Keratinocyte (primary cell): ENCODE results near the gene FAM20C. TPM values are rescaled to one million over a fixed set of nuclear protein-coding genes. Genes with fewer than 3 reads are reported as not detected.
A peak's percentile ranks its signal among the peaks of the same experiment; 100 is the strongest.

Experiments used
- DNase-seq: peaks from one replicate; pipeline ENCODE4 v3.0.0-alpha.2; 2011; ENCODE audit warnings: low read depth, missing footprints, low spot score
- FAIRE-seq: peaks from 2 replicates; lab custom pipeline; 2011; peaks lifted over from hg19 to GRCh38; lab: Jason Lieb, UNC
- H2AFZ ChIP-seq: 2 replicates; pipeline ENCODE4 v1.6.0; 2012; ENCODE audit warnings: low read length, control low read depth, inconsistent platforms; ENCODE audit not compliant: control insufficient read depth
- H3K27ac ChIP-seq: 2 replicates; pipeline ENCODE4 v1.5.1; 2011; ENCODE audit warnings: low read length; ENCODE audit not compliant: control insufficient read depth, insufficient read depth
- H3K27me3 ChIP-seq: 3 replicates; pipeline ENCODE4 v1.6.0; 2011; ENCODE audit warnings: low read length; ENCODE audit not compliant: control insufficient read depth, insufficient read depth; ENCODE audit errors: extremely low read depth
- H3K36me3 ChIP-seq, 2 experiments: 2 replicates in 1 of 2; 3 replicates in 1 of 2; pipeline ENCODE4 v1.5.1; 2011; ENCODE audit warnings: low read length in 2 of 2, mild to moderate bottlenecking in 1 of 2; ENCODE audit not compliant: control insufficient read depth in 2 of 2, insufficient read depth in 2 of 2; ENCODE audit errors: extremely low read depth in 1 of 2
- H3K4me1 ChIP-seq: 3 replicates; pipeline ENCODE4 v1.5.1; 2011; ENCODE audit warnings: low read length; ENCODE audit not compliant: control insufficient read depth, insufficient read depth; ENCODE audit errors: extremely low read depth
- H3K4me2 ChIP-seq: 3 replicates; pipeline ENCODE4 v1.6.0; 2011; ENCODE audit warnings: low read depth, low read length; ENCODE audit not compliant: control insufficient read depth, insufficient read depth; ENCODE audit errors: extremely low read depth
- H3K4me3 ChIP-seq, 3 experiments: fragments of 200-600 bp in 1 of 3; sonication (generic) in 1 of 3; 2 replicates in 2 of 3; 3 replicates in 1 of 3; pipeline ENCODE4 v1.5.1; 2011 to 2016; ENCODE audit warnings: low read length in 3 of 3, mild to moderate bottlenecking in 3 of 3, control low read depth in 2 of 3, inconsistent platforms in 1 of 3, low read depth in 1 of 3, mixed read lengths in 1 of 3, mixed run types in 1 of 3, moderate library complexity in 1 of 3; ENCODE audit not compliant: control insufficient read depth in 2 of 3, insufficient read depth in 2 of 3; ENCODE audit errors: extremely low read depth in 1 of 3
- H3K79me2 ChIP-seq: 2 replicates; pipeline ENCODE4 v1.6.0; 2012; ENCODE audit warnings: low read length; ENCODE audit not compliant: control insufficient read depth, insufficient read depth
- H3K9ac ChIP-seq: 3 replicates; pipeline ENCODE4 v1.6.0; 2011; ENCODE audit warnings: low read length; ENCODE audit not compliant: control insufficient read depth, insufficient read depth; ENCODE audit errors: extremely low read depth
- H3K9me1 ChIP-seq: 3 replicates; pipeline ENCODE4 v1.6.0; 2011; ENCODE audit warnings: low read length; ENCODE audit not compliant: control insufficient read depth, insufficient read depth; ENCODE audit errors: extremely low read depth
- H3K9me3 ChIP-seq: 2 replicates; pipeline ENCODE4 v1.5.1; 2012; ENCODE audit warnings: low read depth, low read length; ENCODE audit not compliant: control insufficient read depth
- H4K20me1 ChIP-seq: 3 replicates; pipeline ENCODE4 v1.6.0; 2011; ENCODE audit warnings: low read length; ENCODE audit not compliant: control insufficient read depth, insufficient read depth; ENCODE audit errors: extremely low read depth
- EZH2 ChIP-seq: IDR thresholded peaks from one replicate; pipeline ENCODE4 v1.6.1; 2012; ENCODE audit warnings: inconsistent platforms, mild to moderate bottlenecking, low read length, moderate library complexity
- dilution Hi-C: fragments of 300-500 bp; cut with MboI; formaldehyde crosslinking; loops from one replicate; pipeline ENCODE4 v1.7.0; 2020; ENCODE audit warnings: low sequenced_read_pairs; ENCODE audit not compliant: extremely low pct_ligation_motif_present
- polyA plus RNA-seq, 5 experiments: library from polyadenylated mRNA; depleted of rRNA in 3 of 5; stranded (reverse) in 3 of 5; stranded (forward) in 1 of 5; unstranded in 1 of 5; fragments of >200 nt; gene quantifications; 1 replicate in 1 of 5; 2 replicates in 3 of 5; 3 replicates in 1 of 5; pipeline versions ENCODE4 v1.2.1 to v1.2.3, GENCODE V29; 2011 to 2012; ENCODE audit warnings: missing spikeins in 2 of 5, low read depth in 1 of 5, low replicate concordance in 1 of 5
- TF ChIP-seq, protein P1 (sequence below), 3 experiments: IDR thresholded peaks in 1 of 3; conservative IDR thresholded peaks in 1 of 3; optimal IDR thresholded peaks in 1 of 3; 2 replicates in 2 of 3; 3 replicates in 1 of 3; pipeline versions ENCODE3 to v1.5.1; 2011; ENCODE audit warnings: low read length in 3 of 3, mild to moderate bottlenecking in 3 of 3, moderate library complexity in 2 of 3, control low read depth in 1 of 3, inconsistent platforms in 1 of 3; ENCODE audit not compliant: insufficient read depth in 2 of 3; ENCODE audit errors: extremely low read depth in 1 of 3

The FAM20C gene
- polyA plus RNA-seq, 1 donor (not counting 4 experiments of a cell fraction or from before 2014, with no cell fraction given): 3.8 TPM

DNA sequence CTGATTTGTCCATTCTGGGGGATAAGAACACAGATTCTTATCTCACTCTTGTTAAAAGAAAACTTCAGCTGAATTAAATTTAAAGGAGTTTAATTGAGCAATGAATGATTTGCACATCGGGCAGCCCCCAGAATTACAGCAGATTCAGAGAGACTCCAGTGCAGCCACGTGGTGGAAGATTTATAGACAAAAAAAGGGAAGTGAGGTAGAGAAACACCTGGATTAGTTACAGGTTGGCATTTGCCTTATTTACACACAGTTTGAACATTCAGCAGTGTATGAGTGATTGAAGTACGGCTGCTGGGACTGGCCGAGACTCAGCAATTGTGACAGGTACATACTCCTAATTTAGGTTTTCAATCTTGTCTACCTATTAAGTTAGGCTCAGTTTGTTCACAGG is 46.5 kb upstream of the FAM20C start:
- H3K4me2 ChIP-seq: no peak overlapping the region
- no peak overlapping the region for H2AFZ ChIP-seq
- no peaks in the 10 kb centered on the region for H3K9me3 ChIP-seq
- H3K9ac ChIP-seq: no peak overlapping the region
- H3K4me3 ChIP-seq: no peak overlapping the region
- H4K20me1 ChIP-seq: no peaks in the 10 kb centered on the region
- DNase-seq (no peak), FAIRE-seq (no peak)
- no peaks in the 10 kb centered on the region for H3K9me1 ChIP-seq
- no peak overlapping the region for H3K27ac ChIP-seq
- no peaks in the 10 kb centered on the region for H3K79me2 ChIP-seq
- TF ChIP-seq EZH2: no peak
- dilution Hi-C loops: no loop called here
- H3K4me1 ChIP-seq: peaks cover 11% of the 10 kb centered on the region
- peaks cover 2% of the 10 kb centered on the region for H3K27me3 ChIP-seq
- H3K36me3 ChIP-seq: no peaks in the 10 kb centered on the region

DNA sequence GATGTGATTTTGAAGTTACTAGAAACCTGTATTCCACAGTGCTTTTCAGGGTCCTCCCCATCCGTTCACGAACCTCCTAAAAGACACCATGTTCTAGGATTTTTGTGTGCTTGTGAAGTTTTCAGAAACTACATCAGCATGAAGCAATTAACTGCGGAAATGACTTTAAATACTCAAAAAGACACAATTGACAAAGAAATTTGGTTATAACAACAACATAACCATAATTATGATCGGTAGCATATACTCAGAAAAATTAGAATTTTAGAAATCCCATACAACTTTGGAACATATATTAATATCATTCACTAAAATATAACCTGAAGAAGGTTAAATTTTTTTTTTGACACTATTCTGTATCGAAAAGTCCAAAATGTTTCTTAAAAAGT is 43.8 kb upstream of the FAM20C start:
- H3K27me3 ChIP-seq: no peaks in the 10 kb centered on the region
- dilution Hi-C loops: no loop called here
- peaks cover 11% of the 10 kb centered on the region for H3K4me1 ChIP-seq
- DNase-seq (no peak), FAIRE-seq (no peak)
- TF ChIP-seq, protein P1, sequence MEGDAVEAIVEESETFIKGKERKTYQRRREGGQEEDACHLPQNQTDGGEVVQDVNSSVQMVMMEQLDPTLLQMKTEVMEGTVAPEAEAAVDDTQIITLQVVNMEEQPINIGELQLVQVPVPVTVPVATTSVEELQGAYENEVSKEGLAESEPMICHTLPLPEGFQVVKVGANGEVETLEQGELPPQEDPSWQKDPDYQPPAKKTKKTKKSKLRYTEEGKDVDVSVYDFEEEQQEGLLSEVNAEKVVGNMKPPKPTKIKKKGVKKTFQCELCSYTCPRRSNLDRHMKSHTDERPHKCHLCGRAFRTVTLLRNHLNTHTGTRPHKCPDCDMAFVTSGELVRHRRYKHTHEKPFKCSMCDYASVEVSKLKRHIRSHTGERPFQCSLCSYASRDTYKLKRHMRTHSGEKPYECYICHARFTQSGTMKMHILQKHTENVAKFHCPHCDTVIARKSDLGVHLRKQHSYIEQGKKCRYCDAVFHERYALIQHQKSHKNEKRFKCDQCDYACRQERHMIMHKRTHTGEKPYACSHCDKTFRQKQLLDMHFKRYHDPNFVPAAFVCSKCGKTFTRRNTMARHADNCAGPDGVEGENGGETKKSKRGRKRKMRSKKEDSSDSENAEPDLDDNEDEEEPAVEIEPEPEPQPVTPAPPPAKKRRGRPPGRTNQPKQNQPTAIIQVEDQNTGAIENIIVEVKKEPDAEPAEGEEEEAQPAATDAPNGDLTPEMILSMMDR (optimal IDR thresholded peaks at IDR 0.05 in 1 of 3, IDR thresholded peaks at IDR 0.05 in 1 of 3, conservative IDR thresholded peaks at IDR 0.05 in 1 of 3; ENCODE audit: extremely low read depth in 1 of 3, insufficient read depth in 2 of 3, low read length in 3 of 3): no peak
- no peak for TF ChIP-seq EZH2
- H2AFZ ChIP-seq: peak overlapping the region; percentile 69
- H3K9me3 ChIP-seq: no peaks in the 10 kb centered on the region
- H3K79me2 ChIP-seq: no peaks in the 10 kb centered on the region
- peak overlapping the region; percentile 93 for H3K27ac ChIP-seq
- peak overlapping the region; percentile 79 for H3K9ac ChIP-seq
- H3K4me2 ChIP-seq: peak overlapping the region; percentile 58
- H3K36me3 ChIP-seq: no peaks in the 10 kb centered on the region
- H3K9me1 ChIP-seq: no peaks in the 10 kb centered on the region
- H4K20me1 ChIP-seq: no peaks in the 10 kb centered on the region
- peak overlapping the region; percentile 59 to 74 (median 59) for H3K4me3 ChIP-seq
